Thyroid gland (tissue), 4 donors: ENCODE data around the gene ACP4.

Experiments used
- POLR2A ChIP-seq, 2 donors: fragments of 450-650 bp; IDR thresholded peaks; one replicate each; pipeline ENCODE4 v1.6.1; 2017; ENCODE audit warnings: antibody characterized with exemption in 2 of 2, mild to moderate bottlenecking in 2 of 2, moderate library complexity in 1 of 2
- TF ChIP-seq, protein P1 (sequence below), 6 experiments: fragments of 200-600 bp in 3 of 6; fragments of 450-650 bp in 3 of 6; sonication (generic) in 3 of 6; IDR thresholded peaks; one replicate each; pipeline ENCODE4 v1.5.1; 2016 to 2019; ENCODE audit warnings: antibody characterized with exemption in 6 of 6, mild to moderate bottlenecking in 2 of 6, inconsistent platforms in 1 of 6, moderate library complexity in 1 of 6

DNA sequence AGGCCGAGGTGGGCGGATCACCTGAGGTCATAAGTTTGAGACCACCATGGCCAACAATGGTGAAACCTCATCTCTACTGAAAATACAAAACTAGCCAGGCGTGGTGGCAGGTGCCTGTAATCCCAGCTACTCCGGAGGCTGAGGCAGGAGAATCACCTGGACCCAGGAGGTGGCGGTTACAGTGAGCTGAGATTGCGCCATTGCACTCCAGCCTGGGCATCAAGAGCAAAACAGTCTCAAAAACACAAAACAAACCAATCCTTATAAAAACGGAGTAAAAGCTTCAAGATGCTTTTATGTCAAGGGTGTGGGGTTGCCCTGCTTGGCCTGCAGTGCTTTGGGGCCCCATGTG lies 7.2 kb downstream of the ACP4 start:
- TF ChIP-seq, protein P1, sequence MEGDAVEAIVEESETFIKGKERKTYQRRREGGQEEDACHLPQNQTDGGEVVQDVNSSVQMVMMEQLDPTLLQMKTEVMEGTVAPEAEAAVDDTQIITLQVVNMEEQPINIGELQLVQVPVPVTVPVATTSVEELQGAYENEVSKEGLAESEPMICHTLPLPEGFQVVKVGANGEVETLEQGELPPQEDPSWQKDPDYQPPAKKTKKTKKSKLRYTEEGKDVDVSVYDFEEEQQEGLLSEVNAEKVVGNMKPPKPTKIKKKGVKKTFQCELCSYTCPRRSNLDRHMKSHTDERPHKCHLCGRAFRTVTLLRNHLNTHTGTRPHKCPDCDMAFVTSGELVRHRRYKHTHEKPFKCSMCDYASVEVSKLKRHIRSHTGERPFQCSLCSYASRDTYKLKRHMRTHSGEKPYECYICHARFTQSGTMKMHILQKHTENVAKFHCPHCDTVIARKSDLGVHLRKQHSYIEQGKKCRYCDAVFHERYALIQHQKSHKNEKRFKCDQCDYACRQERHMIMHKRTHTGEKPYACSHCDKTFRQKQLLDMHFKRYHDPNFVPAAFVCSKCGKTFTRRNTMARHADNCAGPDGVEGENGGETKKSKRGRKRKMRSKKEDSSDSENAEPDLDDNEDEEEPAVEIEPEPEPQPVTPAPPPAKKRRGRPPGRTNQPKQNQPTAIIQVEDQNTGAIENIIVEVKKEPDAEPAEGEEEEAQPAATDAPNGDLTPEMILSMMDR (IDR thresholded peaks at IDR 0.05): no peak
- no peak for TF ChIP-seq POLR2A (IDR thresholded peaks at IDR 0.05)
